RWPE1 (cell line): Measurements from ENCODE around the gene GAB4.

Experiments used
- CTCF ChIA-PET: fragments of 350-600 bp; sonication (Branson Sonifier 250); formaldehyde crosslinking; extraction: SDS; loops from one replicate; lab custom pipeline; 2021; lab: Yijun Ruan, JAX
- POLR2A ChIA-PET: fragments of 400-600 bp; formaldehyde crosslinking; extraction: SDS; loops from one replicate; lab custom pipeline; 2020; ENCODE audit warnings: antibody characterized with exemption; ENCODE audit not compliant: low non-redundant PET; lab: Yijun Ruan, JAX
- DNase-seq: peaks from one replicate; pipeline ENCODE4 v3.0.0; 2012; ENCODE audit warnings: low spot score
- H3K27ac ChIP-seq: fragments of 450-650 bp; 2 replicates; pipeline ENCODE4 v1.5.1; 2017
- TF ChIP-seq, protein P1 (sequence below): fragments of 450-650 bp; conservative IDR thresholded peaks from 2 replicates; pipeline ENCODE4 v1.5.1; 2017; ENCODE audit warnings: low read depth, mild to moderate bottlenecking

The GAB4 gene

DNA sequence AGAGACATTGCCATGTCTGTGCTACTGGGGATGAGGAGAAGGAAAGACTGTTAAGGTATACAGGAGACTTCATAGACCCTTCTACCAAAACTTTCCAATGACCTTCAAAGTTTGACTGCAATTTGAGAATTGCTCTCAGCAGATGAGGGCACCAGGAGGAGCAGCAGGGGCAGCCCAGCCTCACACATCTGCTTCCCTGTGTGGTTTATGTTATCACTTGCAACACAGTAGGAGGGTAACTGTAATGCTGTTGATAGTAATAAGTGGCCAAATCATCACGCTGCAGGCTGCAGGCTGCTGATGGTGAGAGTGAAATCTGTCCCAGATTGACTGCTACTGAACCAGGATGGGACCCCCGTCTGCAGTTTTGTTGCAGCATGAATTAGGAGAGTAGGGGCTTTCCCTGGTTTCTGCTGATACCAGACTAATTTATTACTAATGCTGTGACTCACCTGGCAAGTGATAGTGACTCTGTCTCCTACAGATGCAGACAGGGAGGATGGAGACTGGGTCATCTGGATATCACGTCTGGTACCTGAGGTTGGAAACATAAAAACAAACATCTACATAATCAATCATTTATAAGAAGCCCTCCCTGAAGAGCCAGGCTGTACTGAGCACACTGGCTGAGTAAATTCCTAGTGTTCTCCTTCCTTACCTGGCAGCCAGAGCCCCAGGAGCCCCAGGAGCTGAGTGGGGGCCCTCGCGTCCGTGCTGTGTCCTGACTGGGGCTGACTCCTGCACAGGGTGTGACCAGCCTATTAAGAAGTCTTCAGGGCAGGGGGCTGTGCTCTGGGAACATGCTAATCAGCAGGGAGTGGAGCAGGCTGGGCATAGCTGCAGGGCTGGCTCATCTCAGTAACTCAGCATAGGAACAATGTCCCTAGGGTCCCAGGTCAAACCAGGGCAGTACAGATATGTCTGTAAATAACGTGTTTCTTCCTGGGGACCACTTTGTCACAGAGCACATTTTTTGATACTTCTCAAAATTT lies 74.4 kb downstream of the GAB4 start:
- ChIA-PET CTCF (interaction anchor here (1.9 kb wide), 1 partner anchor 125 kb away, joined by 5 read pairs; no protein-coding TSS in a partner anchor), POLR2A (no interaction called here)
- H3K27ac ChIP-seq, result no peak overlapping the region
- no peak for DNase-seq
- TF ChIP-seq, protein P1, sequence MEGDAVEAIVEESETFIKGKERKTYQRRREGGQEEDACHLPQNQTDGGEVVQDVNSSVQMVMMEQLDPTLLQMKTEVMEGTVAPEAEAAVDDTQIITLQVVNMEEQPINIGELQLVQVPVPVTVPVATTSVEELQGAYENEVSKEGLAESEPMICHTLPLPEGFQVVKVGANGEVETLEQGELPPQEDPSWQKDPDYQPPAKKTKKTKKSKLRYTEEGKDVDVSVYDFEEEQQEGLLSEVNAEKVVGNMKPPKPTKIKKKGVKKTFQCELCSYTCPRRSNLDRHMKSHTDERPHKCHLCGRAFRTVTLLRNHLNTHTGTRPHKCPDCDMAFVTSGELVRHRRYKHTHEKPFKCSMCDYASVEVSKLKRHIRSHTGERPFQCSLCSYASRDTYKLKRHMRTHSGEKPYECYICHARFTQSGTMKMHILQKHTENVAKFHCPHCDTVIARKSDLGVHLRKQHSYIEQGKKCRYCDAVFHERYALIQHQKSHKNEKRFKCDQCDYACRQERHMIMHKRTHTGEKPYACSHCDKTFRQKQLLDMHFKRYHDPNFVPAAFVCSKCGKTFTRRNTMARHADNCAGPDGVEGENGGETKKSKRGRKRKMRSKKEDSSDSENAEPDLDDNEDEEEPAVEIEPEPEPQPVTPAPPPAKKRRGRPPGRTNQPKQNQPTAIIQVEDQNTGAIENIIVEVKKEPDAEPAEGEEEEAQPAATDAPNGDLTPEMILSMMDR, result no peak

DNA sequence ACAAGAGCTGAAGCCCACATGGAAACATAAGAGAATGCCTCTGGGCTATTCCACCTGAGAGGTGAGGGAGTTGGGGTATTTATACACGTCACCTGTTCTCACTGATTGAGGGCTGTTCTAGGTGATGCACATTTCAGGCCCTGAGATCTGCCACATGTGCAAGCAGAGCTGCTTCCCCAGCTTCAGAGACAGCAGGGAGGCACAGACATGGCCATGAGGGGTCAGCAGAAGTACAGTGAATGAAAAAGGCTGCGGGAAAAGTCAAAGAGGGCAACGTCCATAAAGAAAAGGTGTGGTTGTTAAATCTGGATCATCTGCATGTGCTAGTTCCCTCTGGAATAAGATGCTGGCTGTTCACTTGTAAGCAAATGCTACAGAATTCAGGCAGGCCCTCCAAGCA lies 75.4 kb downstream of the GAB4 start:
- CTCF ChIA-PET, result interaction anchor here (1.9 kb wide), 1 partner anchor 126 kb away, joined by 5 read pairs; no protein-coding TSS in a partner anchor
- H3K27ac ChIP-seq, result no peak overlapping the region
- no peak for DNase-seq
- TF ChIP-seq, protein P1, result no peak
- POLR2A ChIA-PET, result no interaction called here

DNA sequence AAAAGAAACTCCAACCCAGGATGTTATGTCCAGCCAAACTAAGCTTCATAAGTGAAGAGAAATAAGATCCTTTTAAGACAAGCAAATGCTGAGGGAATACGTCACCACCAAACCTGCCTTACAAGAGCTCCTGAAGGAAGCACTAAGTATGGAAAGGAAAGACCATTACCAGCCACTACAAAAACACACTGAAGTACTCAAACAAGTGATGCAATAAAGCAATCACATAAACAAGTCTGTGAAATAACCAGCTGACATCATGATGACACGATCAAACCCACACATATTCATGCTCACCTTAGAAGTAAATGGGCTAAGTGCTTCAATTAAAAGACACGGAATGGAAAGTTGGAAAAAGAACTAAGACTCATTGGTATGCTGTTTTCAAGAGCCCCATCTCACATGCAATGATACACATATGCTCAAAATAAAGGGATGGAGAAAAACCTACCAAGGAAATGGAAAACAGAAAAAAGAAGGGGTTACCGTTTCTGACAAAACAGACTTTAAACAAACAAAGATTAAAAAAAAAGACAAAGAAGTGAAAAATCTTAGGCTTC lies 82.5 kb downstream of the GAB4 start:
- no peak for DNase-seq
- TF ChIP-seq, protein P1, result no peak
- ChIA-PET CTCF (no interaction called here), POLR2A (no interaction called here)
- H3K27ac ChIP-seq, result no peak overlapping the region

DNA sequence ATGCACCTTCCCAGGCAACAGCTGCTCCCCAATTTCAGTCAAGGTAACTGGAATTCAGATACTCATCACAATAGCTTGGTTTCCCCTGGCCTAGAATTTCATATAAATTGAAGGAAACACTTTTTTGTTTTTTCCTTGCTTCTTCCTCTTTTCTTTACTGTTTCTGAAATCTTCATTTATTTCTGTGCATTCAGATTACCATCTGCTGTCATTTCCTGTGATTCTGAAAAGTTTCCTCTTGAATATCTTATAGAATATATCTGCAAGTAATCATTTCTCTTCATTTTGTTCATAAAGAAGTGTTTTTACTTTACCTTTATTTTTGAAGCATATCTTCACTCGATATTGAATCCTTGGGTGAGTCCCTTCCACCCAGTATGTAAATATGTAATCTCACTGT lies 85.3 kb downstream of the GAB4 start:
- ChIA-PET POLR2A (no interaction called here), CTCF (no interaction called here)
- TF ChIP-seq, protein P1, result no peak
- no peak overlapping the region for H3K27ac ChIP-seq
- no peak for DNase-seq

DNA sequence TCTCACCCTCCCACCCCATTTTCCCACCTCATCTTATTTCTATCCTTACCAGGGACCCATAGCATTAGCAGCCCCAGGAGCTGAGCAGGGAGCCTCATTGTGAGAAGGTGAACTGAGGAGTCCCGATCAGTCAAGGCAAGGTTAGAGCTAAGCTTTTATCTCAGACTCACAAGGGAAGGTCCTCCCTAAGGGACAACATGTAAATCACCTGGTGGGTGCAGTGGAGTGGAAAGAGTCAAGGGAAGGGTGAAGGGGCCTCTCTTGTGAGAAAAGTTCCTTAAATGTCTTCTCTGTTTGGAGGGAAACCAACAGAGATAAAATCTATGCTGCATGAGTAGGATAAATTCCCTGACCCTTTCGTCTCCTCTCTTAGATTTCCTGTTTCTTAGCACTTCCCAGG lies 85.9 kb downstream of the GAB4 start:
- CTCF ChIA-PET, result no interaction called here
- POLR2A ChIA-PET, result no interaction called here
- H3K27ac ChIP-seq, result no peak overlapping the region
- TF ChIP-seq, protein P1, result no peak
- no peak for DNase-seq

DNA sequence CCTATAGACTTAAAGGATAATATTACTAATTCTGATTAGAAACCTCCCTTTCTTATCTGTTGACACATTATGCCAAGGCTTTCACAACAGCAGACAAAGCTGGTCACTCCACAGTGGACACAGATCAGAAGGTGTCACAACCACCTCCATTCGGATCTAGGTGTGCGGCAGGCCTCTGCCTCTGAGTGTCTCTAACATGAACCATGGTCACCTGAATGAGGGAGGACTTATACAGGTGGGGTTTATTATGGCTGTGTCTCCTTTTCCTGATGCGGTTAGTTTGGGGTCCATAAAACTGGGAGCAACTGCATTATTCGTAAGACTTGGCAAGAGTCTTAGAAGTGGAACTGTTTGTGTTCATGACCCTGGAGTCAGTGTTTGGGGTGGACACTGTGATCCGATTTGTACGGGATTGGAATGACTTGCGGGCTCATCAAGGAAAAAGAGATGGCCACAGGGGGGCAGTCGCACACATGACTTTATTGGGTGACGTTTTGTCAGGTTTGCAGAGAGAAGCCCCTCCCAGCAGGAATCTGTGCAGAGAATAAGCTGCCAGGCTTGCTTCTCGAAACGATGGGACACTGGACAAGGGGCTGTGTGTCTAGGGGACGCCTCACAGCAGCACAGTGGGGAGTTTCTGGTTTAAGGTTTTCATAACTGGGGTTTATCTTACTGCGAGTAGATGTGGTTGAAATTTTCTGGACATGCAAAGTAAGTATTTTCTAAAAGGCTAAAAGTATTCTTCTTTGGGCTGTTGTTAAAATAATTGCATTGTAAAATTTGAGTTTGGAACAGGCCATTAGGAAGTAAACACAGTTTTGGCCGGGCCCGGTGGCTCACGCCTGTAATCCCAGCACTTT lies 90.6 kb downstream of the GAB4 start:
- H3K27ac ChIP-seq, result no peak overlapping the region
- peak; percentile 46 for DNase-seq
- TF ChIP-seq, protein P1, result peak; percentile 65
- POLR2A ChIA-PET, result no interaction called here
- CTCF ChIA-PET, result no interaction called here
